ENCODE data around the gene MECR. TPM values are rescaled to one million over a fixed set of nuclear protein-coding genes. Genes with fewer than 3 reads are reported as not detected.

MECR gene
- total and polyA plus RNA-seq, 10 of the 15 experiments (the other 5 are each of a cell fraction or from before 2014, with no cell fraction given) = 7.6 to 66.3 (median 38.7) TPM

GRCh38 chr1:29258189-29258975 is 27.6 kb upstream of the MECR start:
- in situ Hi-C loops (cut with MboI) = no loop called here
- no peak for DNase-seq (ENCODE audit: low read depth, low spot score)
- H3K4me1 ChIP-seq (ENCODE audit: control insufficient read depth, insufficient read depth, low read length) = no peaks in the 10 kb centered on the region
- no peak for FAIRE-seq
- no peaks in the 10 kb centered on the region for H4K20me1 ChIP-seq (ENCODE audit: control insufficient read depth, insufficient read depth)
- H3K79me2 ChIP-seq (ENCODE audit: control insufficient read depth, insufficient read depth, low read length) = no peaks in the 10 kb centered on the region
- RAD21 ChIA-PET (ENCODE audit: unreplicated experiment) = no interaction called here
- H3K9ac ChIP-seq (ENCODE audit: control insufficient read depth, insufficient read depth, low read length) = no peak overlapping the region
- TF ChIP-seq RELA (IDR thresholded peaks at IDR 0.05; ENCODE audit: borderline replicate concordance, partially characterized antibody) = no peak
- no peak for TF ChIP-seq GABPA (IDR thresholded peaks at IDR 0.05; ENCODE audit: low read depth)
- TF ChIP-seq CEBPB (IDR thresholded peaks at IDR 0.05; ENCODE audit: borderline replicate concordance in 1 of 2, low read depth in 2 of 2, low read length in 2 of 2) = no peak
- TF ChIP-seq SUPT20H (IDR thresholded peaks at IDR 0.05; ENCODE audit: borderline replicate concordance, control insufficient read depth, low read depth, low read length) = no peak
- no peak for TF ChIP-seq BHLHE40 (IDR thresholded peaks at IDR 0.05; ENCODE audit: borderline replicate concordance in 1 of 2, low read depth in 2 of 2, low read length in 1 of 2)
- no peak for TF ChIP-seq MXI1 (IDR thresholded peaks at IDR 0.05; ENCODE audit: low read depth, low read length)
- no peak for TF ChIP-seq ELK1 (IDR thresholded peaks at IDR 0.05; ENCODE audit: low read depth, low read length)
- TF ChIP-seq SMAD5 (IDR thresholded peaks at IDR 0.05; ENCODE audit: low read depth) = no peak
- TF ChIP-seq ESRRA (IDR thresholded peaks at IDR 0.05; ENCODE audit: low read length) = no peak
- TF ChIP-seq GATAD2B (conservative IDR thresholded peaks at IDR 0.05; ENCODE audit: low read depth) = no peak
- no peak for TF ChIP-seq RCOR1 (conservative IDR thresholded peaks at IDR 0.05; ENCODE audit: low read depth, low read length)
- no peak for TF ChIP-seq ATF7 (IDR thresholded peaks at IDR 0.05; ENCODE audit: low read depth)
- TF ChIP-seq, protein P1, sequence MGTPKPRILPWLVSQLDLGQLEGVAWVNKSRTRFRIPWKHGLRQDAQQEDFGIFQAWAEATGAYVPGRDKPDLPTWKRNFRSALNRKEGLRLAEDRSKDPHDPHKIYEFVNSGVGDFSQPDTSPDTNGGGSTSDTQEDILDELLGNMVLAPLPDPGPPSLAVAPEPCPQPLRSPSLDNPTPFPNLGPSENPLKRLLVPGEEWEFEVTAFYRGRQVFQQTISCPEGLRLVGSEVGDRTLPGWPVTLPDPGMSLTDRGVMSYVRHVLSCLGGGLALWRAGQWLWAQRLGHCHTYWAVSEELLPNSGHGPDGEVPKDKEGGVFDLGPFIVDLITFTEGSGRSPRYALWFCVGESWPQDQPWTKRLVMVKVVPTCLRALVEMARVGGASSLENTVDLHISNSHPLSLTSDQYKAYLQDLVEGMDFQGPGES (IDR thresholded peaks at IDR 0.05) = no peak
- no peak for TF ChIP-seq PML (IDR thresholded peaks at IDR 0.05; ENCODE audit: low read length)
- TF ChIP-seq, protein P2, sequence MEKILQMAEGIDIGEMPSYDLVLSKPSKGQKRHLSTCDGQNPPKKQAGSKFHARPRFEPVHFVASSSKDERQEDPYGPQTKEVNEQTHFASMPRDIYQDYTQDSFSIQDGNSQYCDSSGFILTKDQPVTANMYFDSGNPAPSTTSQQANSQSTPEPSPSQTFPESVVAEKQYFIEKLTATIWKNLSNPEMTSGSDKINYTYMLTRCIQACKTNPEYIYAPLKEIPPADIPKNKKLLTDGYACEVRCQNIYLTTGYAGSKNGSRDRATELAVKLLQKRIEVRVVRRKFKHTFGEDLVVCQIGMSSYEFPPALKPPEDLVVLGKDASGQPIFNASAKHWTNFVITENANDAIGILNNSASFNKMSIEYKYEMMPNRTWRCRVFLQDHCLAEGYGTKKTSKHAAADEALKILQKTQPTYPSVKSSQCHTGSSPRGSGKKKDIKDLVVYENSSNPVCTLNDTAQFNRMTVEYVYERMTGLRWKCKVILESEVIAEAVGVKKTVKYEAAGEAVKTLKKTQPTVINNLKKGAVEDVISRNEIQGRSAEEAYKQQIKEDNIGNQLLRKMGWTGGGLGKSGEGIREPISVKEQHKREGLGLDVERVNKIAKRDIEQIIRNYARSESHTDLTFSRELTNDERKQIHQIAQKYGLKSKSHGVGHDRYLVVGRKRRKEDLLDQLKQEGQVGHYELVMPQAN (conservative IDR thresholded peaks at IDR 0.05) = no peak
- TF ChIP-seq TBL1XR1 (IDR thresholded peaks at IDR 0.05; ENCODE audit: low read depth, low read length) = no peak
- no peak for TF ChIP-seq SP1 (IDR thresholded peaks at IDR 0.05; ENCODE audit: low read depth, low read length)
- no peak for TF ChIP-seq IRF4 (IDR thresholded peaks at IDR 0.05; ENCODE audit: low read depth, low read length)
- no peak overlapping the region for H2AFZ ChIP-seq (ENCODE audit: control insufficient read depth, low read depth, low read length)
- WGBS (ENCODE audit: insufficient coverage, insufficient replicate concordance, low lambda C conversion rate, missing lambda C conversion rate) = 50% methylated on average over 16 of the region's 16 CpGs
- BruUV-seq (replicated peaks) = no TSS peak
- intact Hi-C loops (cut with micrococcal nuclease; ENCODE audit: unreplicated experiment) = no loop called here
- ATAC-seq = no peak
- H3K27ac ChIP-seq (ENCODE audit: control insufficient read depth, insufficient read depth) = no peak overlapping the region
- no peaks in the 10 kb centered on the region for H3K9me3 ChIP-seq (replicated peaks; ENCODE audit: control insufficient read depth, insufficient read depth, low read length)
- CTCF ChIA-PET = no interaction called here
- SMC1A ChIA-PET (ENCODE audit: uncharacterized antibody, unreplicated experiment) = no interaction called here
- no peak overlapping the region for H3K4me2 ChIP-seq (ENCODE audit: control insufficient read depth, insufficient read depth)
- H3K4me3 ChIP-seq = no peak overlapping the region
- POLR2A ChIA-PET = no interaction called here
- H3K27me3 ChIP-seq (replicated peaks in 1 of 2; ENCODE audit: control insufficient read depth in 2 of 2, insufficient read depth in 2 of 2, low read length in 1 of 2) = peaks cover 6 to 7% of the 10 kb centered on the region in 2 experiments
- H3K36me3 ChIP-seq (ENCODE audit: control insufficient read depth in 2 of 2, insufficient read depth in 2 of 2, low read length in 1 of 2) = no peaks in the 10 kb centered on the region
